ENCODE measurements around the gene PISD. TPM values are rescaled to one million over a fixed set of nuclear protein-coding genes. Genes with fewer than 3 reads are reported as not detected.

PISD gene
- total and polyA plus RNA-seq, 9 of the 15 experiments (the other 6 are each of a cell fraction or from before 2014, with no cell fraction given), result 24.5 to 65.9 (median 36.6) TPM

- no TSS peak for BruUV-seq (replicated peaks)
- FAIRE-seq (no peak), DNase-seq (ENCODE audit: extremely low read depth in 1 of 4, low spot score in 3 of 4) (no peak), ATAC-seq (no peak)
- ChIA-PET CTCF (ENCODE audit: low intra/inter-chr PET ratio) (no interaction called here), POLR2A (interaction anchor here (0.6 to 0.9 kb wide), 3 partner anchors 10 to 48 kb away, joined by 3 read pairs; no protein-coding TSS in a partner anchor)
- Histone ChIP-seq H3K9me1 (ENCODE audit: control insufficient read depth, insufficient read depth, low read length) (no peaks in the 10 kb centered on the region), H3K9me3 (replicated peaks; ENCODE audit: control insufficient read depth, insufficient read depth, low read depth, low read length) (no peaks in the 10 kb centered on the region), H3K4me1 (replicated peaks in 1 of 2; ENCODE audit: control insufficient read depth in 2 of 2, insufficient read depth in 2 of 2, low read length in 2 of 2) (peaks cover 0 to 2% of the 10 kb centered on the region in 2 experiments; a peak in 3 of 5 replicates), H3K4me2 (ENCODE audit: insufficient read depth, low read length) (no peak overlapping the region), H2AFZ (ENCODE audit: low read depth, low read length) (no peak overlapping the region), H3K79me2 (ENCODE audit: control insufficient read depth, insufficient read depth, low read length) (no peaks in the 10 kb centered on the region), H3K4me3 (no peak overlapping the region), H4K20me1 (replicated peaks; ENCODE audit: control insufficient read depth, insufficient read depth, low read length) (no peaks in the 10 kb centered on the region), H3K27ac (ENCODE audit: extremely low read depth, low read depth, low read length) (no peak overlapping the region), H3K9ac (ENCODE audit: insufficient read depth in 1 of 2, low read depth in 2 of 2, low read length in 2 of 2) (no peak overlapping the region), H3K36me3 (ENCODE audit: control insufficient read depth, insufficient read depth, low read length) (peaks cover 36% of the 10 kb centered on the region; the same call in 2 of the 3 replicates), H3K27me3 (ENCODE audit: control insufficient read depth in 2 of 2, insufficient read depth in 2 of 2, low read length in 2 of 2) (no peaks in the 10 kb centered on the region)
- intact Hi-C loops (cut with micrococcal nuclease), result no loop called here
- 96% methylated on average over 5 of the region's 7 CpGs for WGBS (ENCODE audit: insufficient coverage, low coverage, missing lambda C conversion rate)
- in situ Hi-C loops (cut with MboI), result no loop called here
- TF ChIP-seq ZBTB5 (IDR thresholded peaks at IDR 0.05) (no peak), ZNF146 (CRISPR knock-in tag; IDR thresholded peaks at IDR 0.05; ENCODE audit: unreplicated experiment) (no peak), NR2C1 (IDR thresholded peaks at IDR 0.05) (no peak), NR2C1 (tag; IDR thresholded peaks at IDR 0.05) (no peak), CTCFL (IDR thresholded peaks at IDR 0.05; ENCODE audit: borderline replicate concordance, insufficient read depth, low read depth, low read length, poor library complexity, severe bottlenecking) (no peak), NCOA4 (IDR thresholded peaks at IDR 0.05; ENCODE audit: partially characterized antibody) (no peak), ATF2 (CRISPR knock-in tag; IDR thresholded peaks at IDR 0.05) (no peak), LARP7 (IDR thresholded peaks at IDR 0.05) (no peak), AFF1 (IDR thresholded peaks at IDR 0.05; ENCODE audit: low read depth in 1 of 2, partially characterized antibody in 2 of 2) (no peak), ZNF143 (CRISPR knock-in tag; IDR thresholded peaks at IDR 0.05) (no peak), IRF1 (CRISPR knock-in tag; IDR thresholded peaks at IDR 0.05; ENCODE audit: borderline replicate concordance) (no peak)
These were observed 20.7 kb upstream of the PISD start for GRCh38 chr22:31682751-31683150.
